ENCODE results near the gene HSPA14. TPM values are rescaled to one million over a fixed set of nuclear protein-coding genes. Genes with fewer than 3 reads are reported as not detected.

HSPA14 gene
- polyA plus RNA-seq, 1 donor (not counting 4 experiments of a cell fraction or from before 2014, with no cell fraction given), result 29.5 TPM

DNA sequence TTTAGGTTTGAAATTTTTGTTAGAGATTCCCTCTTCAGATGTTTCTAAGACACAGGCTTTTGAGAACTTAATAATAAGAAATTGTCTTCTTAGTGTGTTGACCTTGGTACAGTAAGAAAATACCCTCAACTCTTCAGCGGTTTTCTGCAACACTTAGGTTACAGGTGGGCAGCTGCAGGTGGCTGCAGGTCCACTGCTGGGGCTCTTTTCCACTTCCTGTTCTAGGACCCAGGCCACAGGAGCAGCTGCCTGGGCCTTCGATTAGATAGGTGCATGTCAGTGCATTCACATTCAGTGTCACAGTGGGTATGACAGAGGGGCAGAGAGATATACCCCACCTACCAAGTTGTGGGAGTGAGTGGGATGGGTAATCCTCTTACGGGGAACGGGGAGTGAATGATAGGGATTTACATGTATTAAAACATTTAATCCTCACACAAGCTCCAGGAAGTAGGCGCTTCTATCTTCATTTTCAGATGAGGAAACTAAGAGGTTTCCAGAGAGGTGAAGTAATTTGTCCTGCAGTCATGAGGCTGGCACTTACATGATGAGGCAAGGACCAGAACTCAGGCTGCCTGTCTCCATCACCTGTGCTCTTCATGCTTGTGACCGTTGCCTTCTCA, 20.3 kb downstream of the HSPA14 start:
- Histone ChIP-seq H3K27me3 (ENCODE audit: control insufficient read depth, extremely low read depth, insufficient read depth, low read length) (no peaks in the 10 kb centered on the region), H3K9me3 (ENCODE audit: control insufficient read depth, low read depth, low read length) (no peaks in the 10 kb centered on the region), H3K9me1 (ENCODE audit: control insufficient read depth, extremely low read depth, insufficient read depth, low read length) (no peaks in the 10 kb centered on the region), H3K4me3 (ENCODE audit: control insufficient read depth in 2 of 3, extremely low read depth in 1 of 3, insufficient read depth in 2 of 3, low read depth in 1 of 3, low read length in 3 of 3) (no peak overlapping the region), H3K27ac (ENCODE audit: control insufficient read depth, insufficient read depth, low read length) (no peak overlapping the region), H3K79me2 (ENCODE audit: control insufficient read depth, insufficient read depth, low read length) (no peaks in the 10 kb centered on the region), H4K20me1 (ENCODE audit: control insufficient read depth, extremely low read depth, insufficient read depth, low read length) (no peaks in the 10 kb centered on the region), H3K36me3 (ENCODE audit: control insufficient read depth in 2 of 2, extremely low read depth in 1 of 2, insufficient read depth in 2 of 2, low read length in 2 of 2) (peaks cover 7 to 15% of the 10 kb centered on the region in 2 experiments), H2AFZ (ENCODE audit: control insufficient read depth, low read length) (no peak overlapping the region), H3K9ac (ENCODE audit: control insufficient read depth, extremely low read depth, insufficient read depth, low read length) (no peak overlapping the region), H3K4me1 (ENCODE audit: control insufficient read depth, extremely low read depth, insufficient read depth, low read length) (no peaks in the 10 kb centered on the region), H3K4me2 (ENCODE audit: control insufficient read depth, extremely low read depth, insufficient read depth, low read depth, low read length) (no peak overlapping the region)
- FAIRE-seq, result no peak
- TF ChIP-seq, protein P1, sequence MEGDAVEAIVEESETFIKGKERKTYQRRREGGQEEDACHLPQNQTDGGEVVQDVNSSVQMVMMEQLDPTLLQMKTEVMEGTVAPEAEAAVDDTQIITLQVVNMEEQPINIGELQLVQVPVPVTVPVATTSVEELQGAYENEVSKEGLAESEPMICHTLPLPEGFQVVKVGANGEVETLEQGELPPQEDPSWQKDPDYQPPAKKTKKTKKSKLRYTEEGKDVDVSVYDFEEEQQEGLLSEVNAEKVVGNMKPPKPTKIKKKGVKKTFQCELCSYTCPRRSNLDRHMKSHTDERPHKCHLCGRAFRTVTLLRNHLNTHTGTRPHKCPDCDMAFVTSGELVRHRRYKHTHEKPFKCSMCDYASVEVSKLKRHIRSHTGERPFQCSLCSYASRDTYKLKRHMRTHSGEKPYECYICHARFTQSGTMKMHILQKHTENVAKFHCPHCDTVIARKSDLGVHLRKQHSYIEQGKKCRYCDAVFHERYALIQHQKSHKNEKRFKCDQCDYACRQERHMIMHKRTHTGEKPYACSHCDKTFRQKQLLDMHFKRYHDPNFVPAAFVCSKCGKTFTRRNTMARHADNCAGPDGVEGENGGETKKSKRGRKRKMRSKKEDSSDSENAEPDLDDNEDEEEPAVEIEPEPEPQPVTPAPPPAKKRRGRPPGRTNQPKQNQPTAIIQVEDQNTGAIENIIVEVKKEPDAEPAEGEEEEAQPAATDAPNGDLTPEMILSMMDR (optimal IDR thresholded peaks at IDR 0.05 in 1 of 3, IDR thresholded peaks at IDR 0.05 in 1 of 3, conservative IDR thresholded peaks at IDR 0.05 in 1 of 3; ENCODE audit: extremely low read depth in 1 of 3, insufficient read depth in 2 of 3, low read length in 3 of 3), result no peak
- TF ChIP-seq EZH2 (IDR thresholded peaks at IDR 0.05; ENCODE audit: low read length), result no peak
- dilution Hi-C loops (cut with MboI; ENCODE audit: extremely low pct_ligation_motif_present, low sequenced_read_pairs), result no loop called here
- no peak for DNase-seq (ENCODE audit: low read depth, low spot score)

DNA sequence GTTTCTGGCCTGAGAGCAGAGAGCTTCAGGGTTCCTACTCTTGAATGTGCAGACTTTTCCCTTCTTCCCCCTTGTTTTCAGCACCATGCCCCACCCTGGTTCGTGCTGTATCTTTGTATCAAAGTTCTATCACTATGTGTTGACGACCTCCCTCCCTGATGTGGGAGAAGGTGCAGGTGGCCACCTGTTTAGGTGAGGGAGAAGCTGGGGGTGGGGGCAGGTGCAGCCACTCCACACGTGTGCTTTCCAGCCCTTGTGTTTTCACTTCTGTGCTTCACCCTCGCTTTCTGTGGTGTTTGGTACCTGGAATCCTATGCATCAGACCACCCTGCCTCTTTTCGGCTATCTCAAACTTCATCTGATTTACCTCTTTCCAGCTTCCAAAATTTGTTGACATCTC, 20.9 kb downstream of the HSPA14 start:
- Histone ChIP-seq H3K9me3 (ENCODE audit: control insufficient read depth, low read depth, low read length) (no peaks in the 10 kb centered on the region), H3K9me1 (ENCODE audit: control insufficient read depth, extremely low read depth, insufficient read depth, low read length) (no peaks in the 10 kb centered on the region), H3K4me1 (ENCODE audit: control insufficient read depth, extremely low read depth, insufficient read depth, low read length) (no peaks in the 10 kb centered on the region), H3K27ac (ENCODE audit: control insufficient read depth, insufficient read depth, low read length) (no peak overlapping the region), H4K20me1 (ENCODE audit: control insufficient read depth, extremely low read depth, insufficient read depth, low read length) (no peaks in the 10 kb centered on the region), H3K27me3 (ENCODE audit: control insufficient read depth, extremely low read depth, insufficient read depth, low read length) (no peaks in the 10 kb centered on the region), H3K9ac (ENCODE audit: control insufficient read depth, extremely low read depth, insufficient read depth, low read length) (no peak overlapping the region), H3K79me2 (ENCODE audit: control insufficient read depth, insufficient read depth, low read length) (no peaks in the 10 kb centered on the region), H3K4me2 (ENCODE audit: control insufficient read depth, extremely low read depth, insufficient read depth, low read depth, low read length) (no peak overlapping the region), H3K36me3 (ENCODE audit: control insufficient read depth in 2 of 2, extremely low read depth in 1 of 2, insufficient read depth in 2 of 2, low read length in 2 of 2) (peaks cover 7 to 15% of the 10 kb centered on the region in 2 experiments), H3K4me3 (ENCODE audit: control insufficient read depth in 2 of 3, extremely low read depth in 1 of 3, insufficient read depth in 2 of 3, low read depth in 1 of 3, low read length in 3 of 3) (no peak overlapping the region), H2AFZ (ENCODE audit: control insufficient read depth, low read length) (no peak overlapping the region)
- DNase-seq (ENCODE audit: low read depth, low spot score) (no peak), FAIRE-seq (no peak)
- dilution Hi-C loops (cut with MboI; ENCODE audit: extremely low pct_ligation_motif_present, low sequenced_read_pairs), result no loop called here
- no peak for TF ChIP-seq EZH2 (IDR thresholded peaks at IDR 0.05; ENCODE audit: low read length)
- TF ChIP-seq, protein P1 (optimal IDR thresholded peaks at IDR 0.05 in 1 of 3, IDR thresholded peaks at IDR 0.05 in 1 of 3, conservative IDR thresholded peaks at IDR 0.05 in 1 of 3; ENCODE audit: extremely low read depth in 1 of 3, insufficient read depth in 2 of 3, low read length in 3 of 3), result no peak
